ENCODE results near the gene MAP4K2.

GRCh38 chr11:64848826-64849597 is 46.0 kb upstream of the MAP4K2 start:
- TF ChIP-seq POLR2A (IDR thresholded peaks at IDR 0.05; ENCODE audit: low read depth, low read length) (no peak), TAF1 (IDR thresholded peaks at IDR 0.05; ENCODE audit: borderline replicate concordance, low read depth, low read length) (no peak), POLR2AphosphoS5 (IDR thresholded peaks at IDR 0.05; ENCODE audit: low read depth, low read length) (no peak; the same call in 1 of the 2 replicates)
